ENCODE results near the gene CHAC1.

DNA sequence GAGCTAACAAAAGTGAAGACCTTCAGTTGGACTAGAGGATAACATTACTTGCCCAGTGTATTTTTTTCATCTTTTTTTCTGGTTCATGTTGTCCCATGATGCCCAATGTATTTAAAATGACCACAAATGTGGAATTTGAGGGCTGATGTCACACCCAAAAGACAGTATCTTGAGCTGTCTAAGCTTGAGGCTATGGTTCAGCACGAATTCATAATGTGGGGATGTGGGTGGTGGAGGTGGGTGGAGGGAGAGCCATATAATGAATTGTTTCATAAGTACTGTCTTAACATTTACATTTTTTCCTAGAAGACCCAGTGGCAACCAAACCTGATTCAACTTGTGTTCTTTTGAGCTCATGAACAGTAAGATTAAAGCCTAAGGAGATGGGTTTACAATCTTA, 37.5 kb downstream of the CHAC1 start:
- TF ChIP-seq YY1 (IDR thresholded peaks at IDR 0.05; ENCODE audit: insufficient read depth, insufficient read length) (no peak), ZNF274 (IDR thresholded peaks at IDR 0.05; ENCODE audit: low read depth, low read length) (no peak), SUZ12 (IDR thresholded peaks at IDR 0.05; ENCODE audit: extremely low read depth, insufficient read depth, insufficient read length) (no peak)
